Neural progenitor cell (in vitro differentiated cells): ENCODE data around the gene PTGR2. TPM values are rescaled to one million over a fixed set of nuclear protein-coding genes. Genes with fewer than 3 reads are reported as not detected.
A peak's percentile ranks its signal among the peaks of the same experiment; 100 is the strongest.

ENCODE experiments used
- DNase-seq: peaks from one replicate; pipeline ENCODE4 v3.0.0-alpha.2; 2016; ENCODE audit warnings: low spot score
- H2AFZ ChIP-seq: fragments of 200-600 bp; sonication (generic); replicated peaks from 2 replicates; pipeline ENCODE4 v1.6.1; 2016; ENCODE audit warnings: antibody characterized with exemption
- H3F3A ChIP-seq: fragments of 200-600 bp; sonication (generic); 2 replicates; pipeline ENCODE4 v1.6.1; 2016; ENCODE audit warnings: antibody characterized with exemption, low read depth
- H3K27ac ChIP-seq: fragments of 200-600 bp; sonication (generic); 2 replicates; pipeline ENCODE4 v1.5.1; 2016; ENCODE audit warnings: mild to moderate bottlenecking
- H3K27me3 ChIP-seq: fragments of 200-600 bp; sonication (generic); 2 replicates; pipeline ENCODE4 v1.6.1; 2016; ENCODE audit warnings: mild to moderate bottlenecking, moderate library complexity
- H3K36me3 ChIP-seq: fragments of 200-600 bp; sonication (generic); 2 replicates; pipeline ENCODE4 v1.5.1; 2016
- H3K4me1 ChIP-seq: fragments of 200-600 bp; sonication (generic); 2 replicates; pipeline ENCODE4 v1.6.1; 2016; ENCODE audit warnings: mixed run types
- H3K4me2 ChIP-seq: fragments of 200-600 bp; sonication (generic); 2 replicates; pipeline ENCODE4 v1.6.1; 2016
- H3K4me3 ChIP-seq: fragments of 200-600 bp; sonication (generic); 2 replicates; pipeline ENCODE4 v1.5.1; 2016
- H3K79me2 ChIP-seq: fragments of 200-600 bp; sonication (generic); 2 replicates; pipeline ENCODE4 v1.6.1; 2016; ENCODE audit warnings: low read depth
- H3K9ac ChIP-seq: fragments of 200-600 bp; sonication (generic); 2 replicates; pipeline ENCODE4 v1.6.1; 2016
- H3K9me3 ChIP-seq: fragments of 200-600 bp; sonication (generic); 2 replicates; pipeline ENCODE4 v1.5.1; 2016; ENCODE audit warnings: low read depth
- H4K20me1 ChIP-seq: fragments of 200-600 bp; sonication (generic); 2 replicates; pipeline ENCODE4 v1.6.1; 2016; ENCODE audit warnings: low read depth
- H3K27ac Mint-ChIP-seq: 3 replicates; pipeline ENCODE4 v1.8.0; 2021; ENCODE audit warnings: mixed read lengths
- H3K27me3 Mint-ChIP-seq: 2 replicates; pipeline ENCODE4 v1.8.0; 2022; ENCODE audit warnings: low read depth, mild to moderate bottlenecking, inconsistent platforms, moderate library complexity, mixed read lengths; ENCODE audit not compliant: insufficient read depth
- H3K36me3 Mint-ChIP-seq: 3 replicates; pipeline ENCODE4 v1.8.0; 2021; ENCODE audit warnings: mixed read lengths
- H3K4me1 Mint-ChIP-seq: 3 replicates; pipeline ENCODE4 v1.8.0; 2021; ENCODE audit warnings: mixed read lengths
- H3K4me3 Mint-ChIP-seq: 3 replicates; pipeline ENCODE4 v1.8.0; 2021; ENCODE audit warnings: mild to moderate bottlenecking, moderate library complexity, mixed read lengths
- H3K9me3 Mint-ChIP-seq: 3 replicates; pipeline ENCODE4 v1.8.0; 2020; ENCODE audit warnings: mixed read lengths
- CTCF ChIP-seq: fragments of 200-600 bp; sonication (generic); IDR thresholded peaks from 2 replicates; pipeline ENCODE4 v1.5.1; 2017; ENCODE audit warnings: antibody characterized with exemption, mild to moderate bottlenecking
- EZH2 ChIP-seq: fragments of 200-600 bp; sonication (generic); IDR thresholded peaks from 2 replicates; pipeline ENCODE4 v1.6.1; 2017; ENCODE audit warnings: antibody characterized with exemption, mild to moderate bottlenecking, moderate library complexity
- EZH2phosphoT487 ChIP-seq: fragments of 200-600 bp; sonication (generic); IDR thresholded peaks from 2 replicates; pipeline ENCODE4 v1.6.1; 2017; ENCODE audit warnings: antibody characterized with exemption
- total RNA-seq: library from RNA; depleted of rRNA; stranded (reverse); fragments of >200 nt; gene quantifications from 2 replicates; pipeline ENCODE4 v1.2.3, GENCODE V29; 2015; ENCODE audit warnings: low replicate concordance

The PTGR2 gene
- total RNA-seq, 1 donor from 2014 or later = 87.2 TPM

- H3K27me3 Mint-ChIP-seq = no peaks in the 10 kb centered on the region
- peaks cover 6% of the 10 kb centered on the region for H3K27me3 ChIP-seq
- no peaks in the 10 kb centered on the region for H4K20me1 ChIP-seq
- no peaks in the 10 kb centered on the region for H3K9me3 Mint-ChIP-seq
- no peaks in the 10 kb centered on the region for H3K36me3 ChIP-seq
- H3K27ac Mint-ChIP-seq = no peak overlapping the region
- H3K79me2 ChIP-seq = no peaks in the 10 kb centered on the region
- no peak overlapping the region for H3K9ac ChIP-seq
- H3F3A ChIP-seq = no peaks in the 10 kb centered on the region
- H3K9me3 ChIP-seq = no peaks in the 10 kb centered on the region
- H3K4me2 ChIP-seq = no peak overlapping the region
- no peaks in the 10 kb centered on the region for H3K4me1 ChIP-seq
- no peak for DNase-seq
- H3K4me3 Mint-ChIP-seq = no peak overlapping the region
- peaks cover 8% of the 10 kb centered on the region for H3K4me1 Mint-ChIP-seq
- no peak overlapping the region for H2AFZ ChIP-seq
- TF ChIP-seq EZH2 (no peak), CTCF (no peak), EZH2phosphoT487 (no peak)
- H3K36me3 Mint-ChIP-seq = no peaks in the 10 kb centered on the region
- H3K27ac ChIP-seq = no peak overlapping the region
- no peak overlapping the region for H3K4me3 ChIP-seq
These were observed 40.5 kb upstream of the PTGR2 start for GRCh38 chr14:73811164-73811503.

GRCh38 chr14:73814153-73814552 lies 37.5 kb upstream of the PTGR2 start:
- Mint-ChIP-seq H3K36me3 (no peaks in the 10 kb centered on the region), H3K27ac (peak overlapping the region; percentile 73)

GRCh38 chr14:73815849-73816248 lies 35.8 kb upstream of the PTGR2 start:
- Mint-ChIP-seq H3K36me3 (no peaks in the 10 kb centered on the region), H3K4me1 (no peaks in the 10 kb centered on the region), H3K27ac (no peak overlapping the region), H3K9me3 (no peaks in the 10 kb centered on the region), H3K27me3 (no peaks in the 10 kb centered on the region), H3K4me3 (no peak overlapping the region)
- H3K27ac ChIP-seq = no peak overlapping the region
- H3K9me3 ChIP-seq = no peaks in the 10 kb centered on the region
- H3K36me3 ChIP-seq = no peaks in the 10 kb centered on the region
- no peak overlapping the region for H2AFZ ChIP-seq
- H3F3A ChIP-seq = no peaks in the 10 kb centered on the region
- H4K20me1 ChIP-seq = no peaks in the 10 kb centered on the region
- no peak overlapping the region for H3K4me3 ChIP-seq
- no peak overlapping the region for H3K4me2 ChIP-seq
- no peaks in the 10 kb centered on the region for H3K4me1 ChIP-seq
- H3K9ac ChIP-seq = no peak overlapping the region
- TF ChIP-seq EZH2 = no peak
- no peak for TF ChIP-seq EZH2phosphoT487
- no peak for TF ChIP-seq CTCF
- no peaks in the 10 kb centered on the region for H3K79me2 ChIP-seq
- no peak for DNase-seq
- H3K27me3 ChIP-seq = peaks cover 6% of the 10 kb centered on the region

More at GRCh38 chr14:73814153-73814552, 37.5 kb upstream of the PTGR2 start:
- no peak for TF ChIP-seq CTCF
- Histone ChIP-seq H2AFZ (no peak overlapping the region), H3K27me3 (peaks cover 6% of the 10 kb centered on the region), H3K4me3 (no peak overlapping the region), H3K4me2 (no peak overlapping the region), H3F3A (no peaks in the 10 kb centered on the region), H3K27ac (no peak overlapping the region), H3K9ac (no peak overlapping the region), H3K79me2 (no peaks in the 10 kb centered on the region), H3K36me3 (no peaks in the 10 kb centered on the region), H3K4me1 (no peaks in the 10 kb centered on the region), H4K20me1 (no peaks in the 10 kb centered on the region), H3K9me3 (no peaks in the 10 kb centered on the region)
- DNase-seq = no peak
- Mint-ChIP-seq H3K27me3 (no peaks in the 10 kb centered on the region), H3K4me1 (peaks cover 7% of the 10 kb centered on the region), H3K4me3 (no peak overlapping the region), H3K9me3 (no peaks in the 10 kb centered on the region)

GRCh38 chr14:73816393-73816816 lies 35.2 kb upstream of the PTGR2 start:
- Mint-ChIP-seq H3K4me3 (no peak overlapping the region), H3K4me1 (no peaks in the 10 kb centered on the region), H3K36me3 (no peaks in the 10 kb centered on the region), H3K27ac (no peak overlapping the region), H3K9me3 (no peaks in the 10 kb centered on the region), H3K27me3 (peaks cover 3% of the 10 kb centered on the region)
- no peak overlapping the region for H3K4me3 ChIP-seq
- DNase-seq = no peak
- H3K27ac ChIP-seq = no peak overlapping the region
- no peaks in the 10 kb centered on the region for H3K9me3 ChIP-seq
- H3F3A ChIP-seq = no peaks in the 10 kb centered on the region
- H3K36me3 ChIP-seq = no peaks in the 10 kb centered on the region
- H3K9ac ChIP-seq = no peak overlapping the region
- H2AFZ ChIP-seq = no peak overlapping the region
- H3K4me2 ChIP-seq = no peak overlapping the region
- H4K20me1 ChIP-seq = no peaks in the 10 kb centered on the region
- peaks cover 2% of the 10 kb centered on the region for H3K27me3 ChIP-seq
- H3K79me2 ChIP-seq = no peaks in the 10 kb centered on the region
- TF ChIP-seq CTCF = no peak
- no peak for TF ChIP-seq EZH2
- no peak for TF ChIP-seq EZH2phosphoT487
- no peaks in the 10 kb centered on the region for H3K4me1 ChIP-seq
